ENCODE data around the gene DOCK8.

The DOCK8 gene

GRCh38 chr9:250039-250438 is 35.4 kb downstream of the DOCK8 start:
- no peaks in the 10 kb centered on the region for H3K9me3 ChIP-seq (ENCODE audit: control insufficient read depth in 2 of 2, low read length in 2 of 2)
- H3K36me3 ChIP-seq (ENCODE audit: control insufficient read depth in 2 of 2, insufficient read depth in 2 of 2, low read length in 2 of 2) = no peaks in the 10 kb centered on the region
- no peak overlapping the region for H3K27ac ChIP-seq (ENCODE audit: low read length)
- no peaks in the 10 kb centered on the region for H3K27me3 ChIP-seq (ENCODE audit: control insufficient read depth in 1 of 2, insufficient read depth in 2 of 2, low read length in 2 of 2)
- no peak overlapping the region for H3K4me3 ChIP-seq (ENCODE audit: low read length in 2 of 2)
- H3K9ac ChIP-seq (ENCODE audit: low read length in 2 of 2) = no peak overlapping the region
- no peaks in the 10 kb centered on the region for H3K4me1 ChIP-seq (ENCODE audit: control insufficient read depth, insufficient read depth, low read length)

- H3K27ac ChIP-seq (ENCODE audit: low read length) = no peak overlapping the region
- no peak overlapping the region for H3K9ac ChIP-seq (ENCODE audit: low read length in 2 of 2)
- no peaks in the 10 kb centered on the region for H3K4me1 ChIP-seq (ENCODE audit: control insufficient read depth, insufficient read depth, low read length)
- H3K4me3 ChIP-seq (ENCODE audit: low read length in 2 of 2) = no peak overlapping the region
- no peaks in the 10 kb centered on the region for H3K27me3 ChIP-seq (ENCODE audit: control insufficient read depth in 1 of 2, insufficient read depth in 2 of 2, low read length in 2 of 2)
- H3K9me3 ChIP-seq (ENCODE audit: control insufficient read depth in 2 of 2, low read length in 2 of 2) = no peaks in the 10 kb centered on the region
- no peaks in the 10 kb centered on the region for H3K36me3 ChIP-seq (ENCODE audit: control insufficient read depth in 2 of 2, insufficient read depth in 2 of 2, low read length in 2 of 2)
Measured at GRCh38 chr9:250625-251024, 36.0 kb downstream of the DOCK8 start.

DNA sequence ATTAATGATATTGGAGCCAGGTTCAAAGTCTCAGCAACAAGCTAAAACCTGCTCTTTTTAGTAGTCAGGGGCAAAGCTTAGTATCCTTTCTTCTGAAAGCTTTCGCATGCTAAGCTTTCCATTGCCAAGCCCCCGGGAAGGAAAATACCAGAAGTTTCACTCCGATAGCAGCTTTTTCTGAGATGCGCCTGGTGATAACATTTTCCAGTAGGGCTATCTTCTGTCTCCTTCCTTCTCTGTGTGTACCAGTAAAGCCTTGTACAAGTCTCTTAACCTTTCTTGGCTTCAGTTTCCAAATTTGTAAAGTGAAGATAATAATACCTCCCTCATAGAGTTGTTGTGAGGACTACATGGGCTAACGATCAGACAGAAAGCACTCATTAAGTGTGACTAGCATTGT is 36.7 kb downstream of the DOCK8 start:
- H3K9me3 ChIP-seq (ENCODE audit: control insufficient read depth in 2 of 2, low read length in 2 of 2) = no peaks in the 10 kb centered on the region
- H3K4me1 ChIP-seq (ENCODE audit: control insufficient read depth, insufficient read depth, low read length) = no peaks in the 10 kb centered on the region
- no peak overlapping the region for H3K4me3 ChIP-seq (ENCODE audit: low read length in 2 of 2)
- H3K27me3 ChIP-seq (ENCODE audit: control insufficient read depth in 1 of 2, insufficient read depth in 2 of 2, low read length in 2 of 2) = no peaks in the 10 kb centered on the region
- H3K9ac ChIP-seq (ENCODE audit: low read length in 2 of 2) = no peak overlapping the region
- H3K27ac ChIP-seq (ENCODE audit: low read length) = no peak overlapping the region
- H3K36me3 ChIP-seq (ENCODE audit: control insufficient read depth in 2 of 2, insufficient read depth in 2 of 2, low read length in 2 of 2) = no peaks in the 10 kb centered on the region

GRCh38 chr9:253539-253938 is 38.9 kb downstream of the DOCK8 start:
- Histone ChIP-seq H3K4me3 (ENCODE audit: low read length in 2 of 2) (no peak overlapping the region), H3K27ac (ENCODE audit: low read length) (no peak overlapping the region), H3K4me1 (ENCODE audit: control insufficient read depth, insufficient read depth, low read length) (no peaks in the 10 kb centered on the region), H3K9ac (ENCODE audit: low read length in 2 of 2) (no peak overlapping the region), H3K36me3 (ENCODE audit: control insufficient read depth in 2 of 2, insufficient read depth in 2 of 2, low read length in 2 of 2) (no peaks in the 10 kb centered on the region), H3K27me3 (ENCODE audit: control insufficient read depth in 1 of 2, insufficient read depth in 2 of 2, low read length in 2 of 2) (no peaks in the 10 kb centered on the region), H3K9me3 (ENCODE audit: control insufficient read depth in 2 of 2, low read length in 2 of 2) (no peaks in the 10 kb centered on the region)

GRCh38 chr9:254516-254915 is 39.9 kb downstream of the DOCK8 start:
- Histone ChIP-seq H3K27me3 (ENCODE audit: control insufficient read depth in 1 of 2, insufficient read depth in 2 of 2, low read length in 2 of 2) (no peaks in the 10 kb centered on the region), H3K27ac (ENCODE audit: low read length) (no peak overlapping the region), H3K4me1 (ENCODE audit: control insufficient read depth, insufficient read depth, low read length) (no peaks in the 10 kb centered on the region)

DNA sequence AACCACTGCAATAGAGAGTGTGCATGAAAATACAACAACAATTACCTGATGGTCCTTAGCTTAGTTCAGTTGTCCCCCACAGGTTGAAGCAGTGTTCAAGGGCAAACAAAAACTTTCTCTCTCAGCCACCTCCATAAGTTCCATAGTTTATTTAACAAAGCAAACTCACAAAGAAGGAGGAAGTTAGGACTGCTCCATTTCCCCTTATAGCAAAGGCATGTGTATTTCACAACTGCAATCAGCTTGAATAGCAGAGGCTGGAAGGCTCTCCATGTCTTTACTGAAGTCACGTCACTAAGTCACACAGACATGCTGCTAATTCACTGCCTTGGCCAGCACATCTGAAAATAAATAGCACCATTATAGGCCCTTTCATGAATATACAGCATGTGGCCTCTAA is 43.3 kb downstream of the DOCK8 start:
- Histone ChIP-seq H3K36me3 (ENCODE audit: control insufficient read depth in 2 of 2, insufficient read depth in 2 of 2, low read length in 2 of 2) (no peaks in the 10 kb centered on the region), H3K27ac (ENCODE audit: low read length) (no peak overlapping the region), H3K4me1 (ENCODE audit: control insufficient read depth, insufficient read depth, low read length) (no peaks in the 10 kb centered on the region), H3K4me3 (ENCODE audit: low read length in 2 of 2) (no peak overlapping the region), H3K27me3 (ENCODE audit: control insufficient read depth in 1 of 2, insufficient read depth in 2 of 2, low read length in 2 of 2) (no peaks in the 10 kb centered on the region), H3K9ac (ENCODE audit: low read length in 2 of 2) (no peak overlapping the region), H3K9me3 (ENCODE audit: control insufficient read depth in 2 of 2, low read length in 2 of 2) (no peaks in the 10 kb centered on the region)

More at GRCh38 chr9:254516-254915, 39.9 kb downstream of the DOCK8 start:
- Histone ChIP-seq H3K9me3 (ENCODE audit: control insufficient read depth in 2 of 2, low read length in 2 of 2) (no peaks in the 10 kb centered on the region), H3K4me3 (ENCODE audit: low read length in 2 of 2) (no peak overlapping the region), H3K9ac (ENCODE audit: low read length in 2 of 2) (no peak overlapping the region), H3K36me3 (ENCODE audit: control insufficient read depth in 2 of 2, insufficient read depth in 2 of 2, low read length in 2 of 2) (no peaks in the 10 kb centered on the region)

- H3K36me3 ChIP-seq (ENCODE audit: control insufficient read depth in 2 of 2, insufficient read depth in 2 of 2, low read length in 2 of 2) = no peaks in the 10 kb centered on the region
- no peak overlapping the region for H3K4me3 ChIP-seq (ENCODE audit: low read length in 2 of 2)
- no peaks in the 10 kb centered on the region for H3K4me1 ChIP-seq (ENCODE audit: control insufficient read depth, insufficient read depth, low read length)
- H3K27ac ChIP-seq (ENCODE audit: low read length) = no peak overlapping the region
- H3K27me3 ChIP-seq (ENCODE audit: control insufficient read depth in 1 of 2, insufficient read depth in 2 of 2, low read length in 2 of 2) = no peaks in the 10 kb centered on the region
- no peaks in the 10 kb centered on the region for H3K9me3 ChIP-seq (ENCODE audit: control insufficient read depth in 2 of 2, low read length in 2 of 2)
- H3K9ac ChIP-seq (ENCODE audit: low read length in 2 of 2) = no peak overlapping the region
Measured at GRCh38 chr9:259405-260404, 45.0 kb downstream of the DOCK8 start.

- H3K4me3 ChIP-seq (ENCODE audit: low read length in 2 of 2) = no peak overlapping the region
- no peaks in the 10 kb centered on the region for H3K27me3 ChIP-seq (ENCODE audit: control insufficient read depth in 1 of 2, insufficient read depth in 2 of 2, low read length in 2 of 2)
- H3K36me3 ChIP-seq (ENCODE audit: control insufficient read depth in 2 of 2, insufficient read depth in 2 of 2, low read length in 2 of 2) = no peaks in the 10 kb centered on the region
- H3K9ac ChIP-seq (ENCODE audit: low read length in 2 of 2) = no peak overlapping the region
- no peaks in the 10 kb centered on the region for H3K4me1 ChIP-seq (ENCODE audit: control insufficient read depth, insufficient read depth, low read length)
- H3K9me3 ChIP-seq (ENCODE audit: control insufficient read depth in 2 of 2, low read length in 2 of 2) = no peaks in the 10 kb centered on the region
- no peak overlapping the region for H3K27ac ChIP-seq (ENCODE audit: low read length)
Measured at GRCh38 chr9:264231-264630, 49.6 kb downstream of the DOCK8 start.

DNA sequence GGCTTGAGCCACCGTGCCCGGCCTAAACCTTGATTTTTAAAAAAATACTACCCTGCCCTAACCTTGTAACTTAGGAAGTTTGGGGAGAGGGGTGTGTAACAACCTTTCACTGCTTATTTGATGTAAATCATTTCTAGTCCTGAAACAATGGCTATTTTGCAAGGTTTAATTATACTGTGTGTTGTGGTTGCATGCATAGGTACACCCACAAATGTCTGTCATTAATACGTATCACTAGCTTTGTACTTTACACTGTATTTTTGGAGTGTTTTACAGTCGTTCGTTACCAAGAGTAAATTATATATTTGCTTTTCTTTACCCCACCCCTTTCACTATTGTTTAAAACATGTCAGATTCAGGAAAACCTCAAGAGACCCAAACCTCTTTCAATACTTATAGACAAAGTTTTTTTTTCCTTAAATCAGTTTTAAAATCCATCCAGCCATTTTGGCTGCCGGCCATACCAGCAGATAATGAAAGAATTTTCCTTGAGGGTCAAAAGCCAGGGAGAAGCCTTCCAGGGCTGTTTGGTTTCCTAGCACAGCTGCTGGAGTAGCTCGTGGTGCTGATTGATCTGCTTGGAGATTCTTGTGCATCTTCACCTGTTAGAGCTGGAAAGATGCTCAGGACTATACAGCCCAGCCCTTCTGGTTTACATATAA is 50.7 kb downstream of the DOCK8 start:
- no peaks in the 10 kb centered on the region for H3K9me3 ChIP-seq (ENCODE audit: control insufficient read depth in 2 of 2, low read length in 2 of 2)
- H3K4me3 ChIP-seq (ENCODE audit: low read length in 2 of 2) = no peak overlapping the region
- no peaks in the 10 kb centered on the region for H3K36me3 ChIP-seq (ENCODE audit: control insufficient read depth in 2 of 2, insufficient read depth in 2 of 2, low read length in 2 of 2)
- no peak overlapping the region for H3K9ac ChIP-seq (ENCODE audit: low read length in 2 of 2)
- no peaks in the 10 kb centered on the region for H3K27me3 ChIP-seq (ENCODE audit: control insufficient read depth in 1 of 2, insufficient read depth in 2 of 2, low read length in 2 of 2)
- no peaks in the 10 kb centered on the region for H3K4me1 ChIP-seq (ENCODE audit: control insufficient read depth, insufficient read depth, low read length)
- H3K27ac ChIP-seq (ENCODE audit: low read length) = no peak overlapping the region

- H3K27ac ChIP-seq (ENCODE audit: low read length) = no peak overlapping the region
- H3K9ac ChIP-seq (ENCODE audit: low read length in 2 of 2) = no peak overlapping the region
- no peaks in the 10 kb centered on the region for H3K4me1 ChIP-seq (ENCODE audit: control insufficient read depth, insufficient read depth, low read length)
- H3K36me3 ChIP-seq (ENCODE audit: control insufficient read depth in 2 of 2, insufficient read depth in 2 of 2, low read length in 2 of 2) = no peaks in the 10 kb centered on the region
- no peak overlapping the region for H3K4me3 ChIP-seq (ENCODE audit: low read length in 2 of 2)
- H3K27me3 ChIP-seq (ENCODE audit: control insufficient read depth in 1 of 2, insufficient read depth in 2 of 2, low read length in 2 of 2) = no peaks in the 10 kb centered on the region
- no peaks in the 10 kb centered on the region for H3K9me3 ChIP-seq (ENCODE audit: control insufficient read depth in 2 of 2, low read length in 2 of 2)
Measured at GRCh38 chr9:266228-266627, 51.6 kb downstream of the DOCK8 start.

- H3K9me3 ChIP-seq (ENCODE audit: control insufficient read depth in 2 of 2, low read length in 2 of 2) = no peaks in the 10 kb centered on the region
- no peaks in the 10 kb centered on the region for H3K4me1 ChIP-seq (ENCODE audit: control insufficient read depth, insufficient read depth, low read length)
- H3K27me3 ChIP-seq (ENCODE audit: control insufficient read depth in 1 of 2, insufficient read depth in 2 of 2, low read length in 2 of 2) = no peaks in the 10 kb centered on the region
- H3K9ac ChIP-seq (ENCODE audit: low read length in 2 of 2) = no peak overlapping the region
- H3K4me3 ChIP-seq (ENCODE audit: low read length in 2 of 2) = no peak overlapping the region
- no peak overlapping the region for H3K27ac ChIP-seq (ENCODE audit: low read length)
- no peaks in the 10 kb centered on the region for H3K36me3 ChIP-seq (ENCODE audit: control insufficient read depth in 2 of 2, insufficient read depth in 2 of 2, low read length in 2 of 2)
Measured at GRCh38 chr9:268616-269015, 54.0 kb downstream of the DOCK8 start.
